ENCODE results near the gene HEBP2. TPM values are rescaled to one million over a fixed set of nuclear protein-coding genes. Genes with fewer than 3 reads are reported as not detected.

Gene HEBP2
- total and polyA plus RNA-seq, 2 of the 4 experiments (the other 2 are of a cell fraction) = 3.9 to 6.1 TPM

- TF ChIP-seq POLR2A (IDR thresholded peaks at IDR 0.05; ENCODE audit: low read depth, low read length) (no peak), SMC3 (IDR thresholded peaks at IDR 0.05; ENCODE audit: low read depth, low read length) (no peak), MAZ (IDR thresholded peaks at IDR 0.05; ENCODE audit: borderline replicate concordance, low read depth, low read length) (no peak), FOS (IDR thresholded peaks at IDR 0.05; ENCODE audit: low read depth, low read length) (no peak), ELK1 (IDR thresholded peaks at IDR 0.05; ENCODE audit: borderline replicate concordance, low read depth, low read length) (no peak), CTCF (conservative IDR thresholded peaks at IDR 0.05; ENCODE audit: low read depth, low read length) (no peak), BHLHE40 (IDR thresholded peaks at IDR 0.05; ENCODE audit: low read depth, low read length) (no peak), RFX5 (IDR thresholded peaks at IDR 0.05; ENCODE audit: low read depth, low read length) (no peak), USF2 (IDR thresholded peaks at IDR 0.05; ENCODE audit: low read depth, low read length) (no peak), RAD21 (IDR thresholded peaks at IDR 0.05; ENCODE audit: low read length) (no peak)
- H3K9ac ChIP-seq (ENCODE audit: low read depth, low read length) = no peak overlapping the region
- H3K27me3 ChIP-seq (ENCODE audit: control insufficient read depth, insufficient read depth, low read length) = peaks cover 9% of the 10 kb centered on the region
- no peak for ATAC-seq (ENCODE audit: low read depth)
- no peak for DNase-seq
- H4K91ac ChIP-seq (ENCODE audit: insufficient read depth, low read depth, low read length) = no peak overlapping the region
- H3K23ac ChIP-seq (ENCODE audit: low read depth, low read length) = no peak overlapping the region
- no peak overlapping the region for H3K56ac ChIP-seq (ENCODE audit: extremely low read depth, insufficient read depth, low read length)
- no peak overlapping the region for H2BK20ac ChIP-seq (ENCODE audit: low read depth, low read length)
- dilution Hi-C loops (cut with HindIII; ENCODE audit: low sequenced_read_pairs, unreplicated experiment) (no loop called here), intact Hi-C loops (cut with micrococcal nuclease) (no loop called here), in situ Hi-C loops (cut with MboI; ENCODE audit: low sequenced_read_pairs) (no loop called here)
- no peaks in the 10 kb centered on the region for H3K9me3 ChIP-seq (ENCODE audit: control insufficient read depth, insufficient read depth, low read length)
- H2BK120ac ChIP-seq (ENCODE audit: low read depth, low read length) = no peak overlapping the region
- no peak overlapping the region for H3K18ac ChIP-seq (ENCODE audit: low read depth, low read length)
- no peak overlapping the region for H3K4ac ChIP-seq (ENCODE audit: low read depth, low read length)
- CTCF ChIA-PET = no interaction called here
- no peak overlapping the region for H2BK15ac ChIP-seq (ENCODE audit: low read depth, low read length)
- H3K4me2 ChIP-seq (ENCODE audit: low read depth, low read length) = no peak overlapping the region
- no peak overlapping the region for H3K27ac ChIP-seq (ENCODE audit: insufficient read depth, low read length)
- no TSS peak for BruUV-seq (replicated peaks)
- no peak overlapping the region for H2AK5ac ChIP-seq (ENCODE audit: low read depth, low read length)
- no peak overlapping the region for H3K4me3 ChIP-seq (ENCODE audit: insufficient read depth, low read depth, low read length)
- H3K79me1 ChIP-seq (ENCODE audit: low read depth in 1 of 2, low read length in 2 of 2) = no peaks in the 10 kb centered on the region
- no peak overlapping the region for H2AK9ac ChIP-seq (replicated peaks; ENCODE audit: low read depth, low read length, poor library complexity)
- H3K14ac ChIP-seq (replicated peaks; ENCODE audit: low read depth, low read length) = no peak overlapping the region
- H3K9me1 ChIP-seq (ENCODE audit: insufficient read depth, low read length) = no peaks in the 10 kb centered on the region
- POLR2A ChIA-PET (ENCODE audit: unreplicated experiment) = no interaction called here
- no peak overlapping the region for H2BK5ac ChIP-seq (ENCODE audit: low read depth, low read length, poor library complexity, severe bottlenecking)
- H4K8ac ChIP-seq (ENCODE audit: low read depth in 2 of 2, low read length in 2 of 2) = no peak overlapping the region
- H4K20me1 ChIP-seq (ENCODE audit: insufficient read depth, low read length) = no peaks in the 10 kb centered on the region
- no peak overlapping the region for H4K5ac ChIP-seq (ENCODE audit: low read depth, low read length)
- H3K4me1 ChIP-seq (ENCODE audit: control insufficient read depth, insufficient read depth, low read length) = no peaks in the 10 kb centered on the region
- H2AFZ ChIP-seq (replicated peaks; ENCODE audit: low read length, poor library complexity) = no peak overlapping the region
- no peaks in the 10 kb centered on the region for H3K36me3 ChIP-seq (ENCODE audit: control insufficient read depth, insufficient read depth, low read length)
These were observed 29.8 kb upstream of the HEBP2 start for GRCh38 chr6:138374230-138374629.
